HCT116 (cell line): ENCODE measurements around the gene NUAK2. TPM values are rescaled to one million over a fixed set of nuclear protein-coding genes. Genes with fewer than 3 reads are reported as not detected.

Experiments used
- ATAC-seq: fragments of 200-7000 bp; cut with Tn5 transposase; 2 replicates; pipeline ENCODE4 v1.9.1; 2020; ENCODE audit warnings: mild to moderate bottlenecking, moderate library complexity
- BruUV-seq: library from RNA; stranded (reverse); fragments of 400-500 nt; replicated peaks from 2 replicates; lab custom pipeline; 2021; lab: Mats Ljungman, UMichigan
- CTCF ChIA-PET: fragments of 300-600 bp; sonication (Branson Sonifier 250); formaldehyde crosslinking; loops from one replicate; lab custom pipeline; 2021; ENCODE audit warnings: antibody characterized with exemption; lab: Charles Lee
- POLR2A ChIA-PET: fragments of 300-600, 350-600 bp; sonication (Branson Sonifier 250); formaldehyde crosslinking; loops from one replicate; lab custom pipeline; 2021; ENCODE audit warnings: antibody characterized with exemption; lab: Charles Lee
- RAD21 ChIA-PET, 2 experiments: fragments of 300-600 bp; sonication (Branson Sonifier 250); formaldehyde crosslinking; loops; one replicate each; lab custom pipeline; 2023; ENCODE audit warnings: low total read pairs in 2 of 2; ENCODE audit not compliant: uncharacterized antibody in 2 of 2, unreplicated experiment in 2 of 2, low non-redundant PET in 1 of 2; lab: Charles Lee
- DNase-seq: peaks from one replicate; pipeline ENCODE4 v3.0.0-alpha.2; 2010; ENCODE audit warnings: low read depth, low spot score
- H2AFZ ChIP-seq: fragments of 200-600 bp; shearing (Covaris generic), sonication (generic); 2 replicates; pipeline ENCODE4 v1.6.1; 2017; ENCODE audit warnings: low read depth, mixed run types, mixed read lengths, antibody characterized with exemption, low read length; ENCODE audit not compliant: poor library complexity, severe bottlenecking
- H3K27ac ChIP-seq: 2 replicates; pipeline ENCODE4 v1.5.1; 2012; ENCODE audit warnings: low read depth, low read length
- H3K27me3 ChIP-seq: fragments of 200-600 bp; sonication (generic); 2 replicates; pipeline ENCODE4 v1.6.1; 2016; ENCODE audit warnings: mixed run types, low read length, mixed read lengths; ENCODE audit not compliant: insufficient read depth
- H3K36me3 ChIP-seq, 2 experiments: fragments of 200-500 bp in 1 of 2; fragments of 200-600 bp in 1 of 2; sonication (Bioruptor generic) in 1 of 2; sonication (generic) in 1 of 2; 2 replicates each; pipeline versions ENCODE4 v1.5.1 to v1.6.1; 2014 to 2016; ENCODE audit warnings: low read length in 2 of 2, inconsistent platforms in 1 of 2, mixed read lengths in 1 of 2, mixed run types in 1 of 2; ENCODE audit not compliant: insufficient read depth in 2 of 2, control insufficient read depth in 1 of 2
- H3K4me1 ChIP-seq, 2 experiments: fragments of 200-600 bp in 1 of 2; sonication (generic) in 1 of 2; 2 replicates each; pipeline versions ENCODE4 v1.5.1 to v1.6.1; 2012 to 2017; ENCODE audit warnings: low read length in 2 of 2, inconsistent platforms in 1 of 2, mild to moderate bottlenecking in 1 of 2, mixed read lengths in 1 of 2, mixed run types in 1 of 2, moderate library complexity in 1 of 2; ENCODE audit not compliant: insufficient read depth in 2 of 2, control insufficient read depth in 1 of 2
- H3K4me2 ChIP-seq: fragments of 200-600 bp; sonication (generic); 2 replicates; pipeline ENCODE4 v1.6.1; 2017; ENCODE audit warnings: mixed run types, low read length, mixed read lengths
- H3K4me3 ChIP-seq, 2 experiments: fragments of 200-600 bp in 1 of 2; sonication (generic) in 1 of 2; replicated peaks in 1 of 2; 2 replicates each; pipeline ENCODE4 v1.5.1; 2011 to 2016; ENCODE audit warnings: low read length in 2 of 2, control low read depth in 1 of 2, low read depth in 1 of 2, mild to moderate bottlenecking in 1 of 2, mixed read lengths in 1 of 2, mixed run types in 1 of 2
- H3K79me2 ChIP-seq: fragments of 200-600 bp; sonication (generic); 2 replicates; pipeline ENCODE4 v1.6.1; 2017; ENCODE audit warnings: mild to moderate bottlenecking, mixed run types, low read length, moderate library complexity, mixed read lengths; ENCODE audit not compliant: insufficient read depth
- H3K9ac ChIP-seq: fragments of 200-600 bp; sonication (generic); 2 replicates; pipeline ENCODE4 v1.6.1; 2016; ENCODE audit warnings: low read length, mixed read lengths
- H3K9me2 ChIP-seq: fragments of 200-600 bp; sonication (generic), shearing (Covaris generic); 2 replicates; pipeline ENCODE4 v1.6.1; 2017; ENCODE audit warnings: mixed run types, mild to moderate bottlenecking, moderate library complexity; ENCODE audit not compliant: insufficient read depth
- H3K9me3 ChIP-seq, 2 experiments: fragments of 200-500 bp in 1 of 2; fragments of 200-600 bp in 1 of 2; sonication (Bioruptor generic) in 1 of 2; sonication (generic) in 1 of 2; 2 replicates each; pipeline ENCODE4 v1.6.1; 2014 to 2017; ENCODE audit warnings: low read length in 2 of 2, mixed read lengths in 2 of 2, inconsistent platforms in 1 of 2, low read depth in 1 of 2, mild to moderate bottlenecking in 1 of 2, mixed run types in 1 of 2, moderate library complexity in 1 of 2; ENCODE audit not compliant: control insufficient read depth in 1 of 2, insufficient read depth in 1 of 2
- H4K20me1 ChIP-seq: fragments of 200-600 bp; sonication (generic), shearing (Covaris generic); 2 replicates; pipeline ENCODE4 v1.6.1; 2017; ENCODE audit warnings: mixed run types, mild to moderate bottlenecking, moderate library complexity; ENCODE audit not compliant: insufficient read depth
- CBX3 ChIP-seq: IDR thresholded peaks from 2 replicates; pipeline ENCODE4 v1.6.1; 2012; ENCODE audit warnings: low read depth
- CEBPB ChIP-seq: IDR thresholded peaks from 2 replicates; pipeline ENCODE4 v1.6.1; 2012; ENCODE audit warnings: low read depth
- CTCF ChIP-seq, 3 experiments: fragments of 200-600 bp in 1 of 3; sonication (generic) in 1 of 3; IDR thresholded peaks in 2 of 3; conservative IDR thresholded peaks in 1 of 3; 2 replicates each; pipeline ENCODE4 v1.5.1; 2012 to 2017; ENCODE audit warnings: low read depth in 2 of 3, low read length in 2 of 3, antibody characterized with exemption in 1 of 3, borderline replicate concordance in 1 of 3, control low read depth in 1 of 3, mild to moderate bottlenecking in 1 of 3, mixed read lengths in 1 of 3, mixed run types in 1 of 3, moderate library complexity in 1 of 3; ENCODE audit not compliant: insufficient read depth in 1 of 3
- EGR1 ChIP-seq: IDR thresholded peaks from 2 replicates; pipeline ENCODE4 v1.6.1; 2012; ENCODE audit warnings: low read depth
- ELF1 ChIP-seq: IDR thresholded peaks from 2 replicates; pipeline ENCODE4 v1.6.1; 2012; ENCODE audit warnings: low read depth, borderline replicate concordance
- EZH2 ChIP-seq: fragments of 200-600 bp; sonication (generic); IDR thresholded peaks from 2 replicates; pipeline ENCODE4 v1.6.1; 2017; ENCODE audit warnings: antibody characterized with exemption, mixed run types
- EZH2phosphoT487 ChIP-seq: fragments of 200-600 bp; IDR thresholded peaks from 2 replicates; pipeline ENCODE4 v1.6.1; 2018; ENCODE audit warnings: antibody characterized with exemption, borderline replicate concordance
- JUND ChIP-seq: IDR thresholded peaks from 2 replicates; pipeline ENCODE4 v1.6.1; 2012
- MAX ChIP-seq: IDR thresholded peaks from 2 replicates; pipeline ENCODE4 v1.6.1; 2012
- POLR2A ChIP-seq: IDR thresholded peaks from 2 replicates; pipeline ENCODE4 v1.7.0; 2011; ENCODE audit warnings: borderline replicate concordance; ENCODE audit not compliant: insufficient read depth, insufficient read length; ENCODE audit errors: extremely low read depth
- POLR2AphosphoS5 ChIP-seq: IDR thresholded peaks from 2 replicates; pipeline ENCODE4 v1.6.1; 2011; ENCODE audit warnings: mild to moderate bottlenecking, low read depth, low read length, moderate library complexity
- RAD21 ChIP-seq: IDR thresholded peaks from 2 replicates; pipeline ENCODE4 v1.6.1; 2012; ENCODE audit warnings: low read depth, mild to moderate bottlenecking
- REST ChIP-seq: IDR thresholded peaks from 2 replicates; pipeline ENCODE4 v1.6.1; 2012; ENCODE audit warnings: low read depth
- SIN3A ChIP-seq: IDR thresholded peaks from 2 replicates; pipeline ENCODE4 v1.6.1; 2012; ENCODE audit warnings: low read depth
- SRF ChIP-seq: IDR thresholded peaks from 2 replicates; pipeline ENCODE4 v1.6.1; 2012; ENCODE audit warnings: low read depth
- TCF7L2 ChIP-seq: IDR thresholded peaks from 2 replicates; pipeline ENCODE4 v1.7.0; 2011; ENCODE audit warnings: borderline replicate concordance, inconsistent platforms; ENCODE audit not compliant: insufficient read depth, insufficient read length; ENCODE audit errors: extremely low read depth
- YY1 ChIP-seq: IDR thresholded peaks from 2 replicates; pipeline ENCODE4 v1.6.1; 2011; ENCODE audit warnings: low read length, low read depth, moderate library complexity, mild to moderate bottlenecking; ENCODE audit not compliant: insufficient replicate concordance; ENCODE audit errors: extremely low read depth
- ZBTB33 ChIP-seq: IDR thresholded peaks from 2 replicates; pipeline ENCODE4 v1.6.1; 2011; ENCODE audit warnings: mild to moderate bottlenecking, low read length, moderate library complexity; ENCODE audit not compliant: insufficient replicate concordance; ENCODE audit errors: extremely low read depth
- intact Hi-C: fragments of 100-400 bp; cut with micrococcal nuclease; formaldehyde crosslinking; loops from 2 replicates; pipeline ENCODE4 v1.10.0; 2022
- total RNA-seq: library from RNA; stranded (reverse); gene quantifications from one replicate; pipeline ENCODE4 v1.2.1, GENCODE V29; 2021; ENCODE audit not compliant: unreplicated experiment

Gene NUAK2
- total RNA-seq, 1 experiment from 2014 or later, result 3.0 TPM

GRCh38 chr1:205357567-205357966 lies 36.0 kb upstream of the NUAK2 start:
- H3K4me1 ChIP-seq, result peaks cover 0 to 10% of the 10 kb centered on the region in 2 experiments; a peak in 2 of 4 replicates
- H3K9me3 ChIP-seq, result no peaks in the 10 kb centered on the region
- no peaks in the 10 kb centered on the region for H3K27me3 ChIP-seq
- H3K9me2 ChIP-seq, result no peaks in the 10 kb centered on the region; the same call in 1 of the 2 replicates
- CTCF ChIA-PET, result no interaction called here
- DNase-seq, result no peak
- no TSS peak for BruUV-seq
- no peak overlapping the region for H2AFZ ChIP-seq
- ATAC-seq, result no peak
- intact Hi-C loops, result no loop called here
- H3K36me3 ChIP-seq, result no peaks in the 10 kb centered on the region
- H3K4me2 ChIP-seq, result no peak overlapping the region
- H3K4me3 ChIP-seq, result no peak overlapping the region
- H3K79me2 ChIP-seq, result no peaks in the 10 kb centered on the region
- no peaks in the 10 kb centered on the region for H4K20me1 ChIP-seq
- TF ChIP-seq RAD21 (no peak), ELF1 (no peak), REST (no peak), TCF7L2 (no peak), CBX3 (no peak), EZH2phosphoT487 (no peak), ZBTB33 (no peak), EGR1 (no peak), MAX (no peak), JUND (no peak), SIN3A (no peak), SRF (no peak), POLR2A (no peak), CTCF (IDR thresholded peaks at IDR 0.05 in 2 of 3, conservative IDR thresholded peaks at IDR 0.05 in 1 of 3; ENCODE audit: borderline replicate concordance in 1 of 3, insufficient read depth in 1 of 3, low read depth in 2 of 3, low read length in 2 of 3) (no peak), YY1 (no peak), EZH2 (no peak), POLR2AphosphoS5 (no peak), CEBPB (no peak)
- POLR2A ChIA-PET, result no interaction called here
- RAD21 ChIA-PET, result no interaction called here
- H3K27ac ChIP-seq, result no peak overlapping the region
- H3K9ac ChIP-seq, result no peak overlapping the region
